NCI-H510A (cell line): ENCODE results near the gene ADGRB3.
"Not testable (repeated sequence)": the region's sequence is repeated elsewhere in the genome, so short reads cannot be mapped to it uniquely, and the experiment has no call there.

Experiments
- DNase-seq: peaks from one replicate; lab custom pipeline; 2025; lab: John Stamatoyannopoulos, UW

ADGRB3 gene

DNA sequence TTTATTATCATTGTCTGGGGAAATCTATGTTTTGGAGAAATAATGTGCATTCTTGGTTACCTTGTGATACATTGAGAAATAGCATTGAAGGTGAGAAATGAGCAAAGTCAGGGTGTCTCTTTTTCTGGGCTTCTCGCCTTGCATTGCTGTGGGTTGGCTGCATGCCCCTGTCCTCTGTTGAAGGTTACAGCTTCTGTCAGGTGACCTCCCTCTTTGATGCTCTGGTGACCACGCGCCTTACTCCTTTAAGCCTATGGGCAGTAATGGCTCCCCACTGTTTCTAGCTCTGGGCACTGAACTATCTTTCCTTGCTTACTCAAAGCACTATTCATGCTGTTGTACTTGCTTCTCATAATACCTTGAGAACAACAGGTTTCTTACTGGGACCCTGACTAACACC, 14.6 kb downstream of the ADGRB3 start:
- no peak for DNase-seq

DNA sequence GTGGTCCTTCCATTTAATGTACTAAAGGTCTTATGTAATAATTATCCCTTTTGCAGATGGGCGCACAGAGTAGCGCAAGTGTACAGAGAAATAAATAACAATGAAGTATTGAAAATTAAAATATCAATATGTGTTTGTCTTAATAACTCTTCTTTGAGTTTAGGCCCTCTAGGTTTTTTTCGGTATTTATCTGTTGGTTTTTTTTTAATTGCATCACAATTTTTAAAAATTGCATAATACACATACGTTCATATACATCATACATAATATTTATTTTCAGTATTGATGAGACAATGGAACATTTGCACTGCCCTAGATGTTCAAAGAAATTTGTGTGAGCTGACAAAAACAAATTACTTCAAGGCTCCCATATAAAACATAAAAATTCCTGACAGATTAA, 15.1 kb downstream of the ADGRB3 start:
- DNase-seq = no peak

- DNase-seq = no peak
Observed at GRCh38 chr6:68651011-68651985, 16.2 kb downstream of the ADGRB3 start.

DNA sequence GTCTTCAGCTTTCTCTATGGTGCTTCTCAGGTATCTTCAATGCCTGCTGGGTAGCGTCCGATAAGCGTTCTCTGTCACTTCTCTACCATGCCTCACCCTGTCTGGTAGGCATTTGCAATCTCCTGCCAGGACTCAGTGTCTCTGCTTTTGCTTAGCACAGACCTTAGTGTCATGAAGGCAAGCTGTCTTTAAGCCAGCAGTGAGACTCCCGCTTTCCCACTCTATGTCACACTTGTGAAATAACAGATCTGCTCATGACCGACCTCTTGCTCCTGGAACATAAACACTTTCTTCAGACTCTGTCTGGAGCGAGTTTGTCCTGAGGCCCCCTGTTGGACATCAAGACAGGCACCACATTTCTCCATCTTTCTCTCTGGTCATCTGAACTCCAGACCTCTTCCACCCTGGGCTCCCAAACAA, 17.0 kb downstream of the ADGRB3 start:
- no peak for DNase-seq

DNA sequence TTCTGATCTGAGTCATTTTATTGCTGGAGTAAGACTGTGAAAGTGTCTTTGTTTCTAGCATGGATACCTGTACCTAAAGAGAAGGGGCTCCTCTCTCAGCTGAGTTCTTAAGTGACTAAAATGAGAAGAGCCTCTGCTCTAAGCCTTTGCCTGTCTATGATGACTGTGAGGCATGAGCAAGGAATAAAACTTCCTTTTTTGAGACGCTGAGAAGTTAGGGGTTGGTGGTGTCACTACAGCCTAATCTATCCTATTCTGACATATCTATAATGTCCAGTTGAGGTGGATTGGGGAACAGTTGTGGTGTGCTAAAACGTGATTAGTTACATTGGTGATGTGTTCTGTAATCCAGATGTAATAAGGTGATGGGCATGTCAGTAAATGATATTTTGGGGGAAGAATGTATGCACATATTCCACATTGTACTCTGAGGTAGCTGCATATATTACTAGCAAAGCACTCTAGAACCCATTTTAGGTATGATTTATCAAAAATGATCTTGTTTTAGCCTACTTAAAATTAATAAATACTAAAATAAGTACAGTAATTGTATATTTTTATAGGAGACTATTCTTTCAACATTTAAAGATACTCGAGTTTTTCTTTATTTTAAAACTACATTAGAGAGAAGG, 18.1 kb downstream of the ADGRB3 start:
- no peak for DNase-seq

DNA sequence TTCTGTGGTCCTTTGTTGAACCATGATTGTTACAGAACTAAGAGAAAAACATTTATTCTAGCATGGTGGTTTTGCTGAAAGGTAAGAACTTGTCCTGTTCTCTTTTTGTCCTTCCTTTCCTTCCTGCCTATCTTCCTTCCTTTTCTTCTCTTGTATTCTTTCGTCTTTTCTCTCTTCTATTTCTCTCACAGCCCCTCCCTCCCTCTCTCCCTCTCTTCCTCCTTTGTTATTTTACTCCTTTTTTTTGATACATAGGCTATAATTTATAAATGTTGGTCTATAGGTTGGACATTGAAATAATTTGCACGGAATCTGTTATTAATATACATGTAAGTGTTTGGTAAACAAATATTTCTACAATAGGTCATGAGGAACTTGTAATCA, 18.6 kb downstream of the ADGRB3 start:
- DNase-seq = no peak

DNA sequence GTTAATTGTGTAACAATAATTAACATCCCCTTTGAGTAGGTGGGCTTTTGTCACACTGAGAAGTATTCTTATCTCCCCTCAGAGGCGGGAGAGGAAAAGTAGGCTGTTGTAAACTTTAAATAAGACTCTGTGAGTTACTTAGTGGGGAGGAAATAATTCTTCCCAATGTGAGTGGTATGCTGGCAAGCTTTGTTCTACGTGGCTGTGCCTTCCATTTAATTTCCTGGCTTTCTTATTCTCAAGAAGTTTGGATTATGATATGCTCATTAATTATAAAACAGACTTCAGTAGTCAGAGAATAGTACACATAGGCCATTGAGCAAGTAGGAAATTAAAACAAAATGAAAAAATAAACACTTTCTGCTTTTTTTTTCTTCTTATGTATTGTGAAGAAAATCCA, 19.1 kb downstream of the ADGRB3 start:
- no peak for DNase-seq

DNA sequence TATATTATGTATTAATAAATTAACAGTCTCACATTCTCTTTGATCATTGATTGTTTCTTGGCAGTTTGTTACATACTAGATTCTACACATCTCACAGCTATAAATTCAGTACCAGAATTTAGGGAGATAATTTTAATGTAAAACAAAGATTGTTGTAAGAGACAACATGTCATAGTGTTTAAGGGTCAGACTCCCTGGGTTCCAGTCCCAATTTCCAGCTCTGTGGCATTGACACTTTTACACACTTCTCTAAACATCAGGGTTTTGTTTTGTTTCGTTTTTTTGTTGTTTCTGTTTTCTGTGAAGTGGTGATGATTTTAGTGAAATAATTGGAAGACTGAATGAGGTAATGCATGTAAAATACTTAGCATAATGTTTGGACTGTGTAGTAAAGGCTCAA, 19.9 kb downstream of the ADGRB3 start:
- DNase-seq = no peak

DNA sequence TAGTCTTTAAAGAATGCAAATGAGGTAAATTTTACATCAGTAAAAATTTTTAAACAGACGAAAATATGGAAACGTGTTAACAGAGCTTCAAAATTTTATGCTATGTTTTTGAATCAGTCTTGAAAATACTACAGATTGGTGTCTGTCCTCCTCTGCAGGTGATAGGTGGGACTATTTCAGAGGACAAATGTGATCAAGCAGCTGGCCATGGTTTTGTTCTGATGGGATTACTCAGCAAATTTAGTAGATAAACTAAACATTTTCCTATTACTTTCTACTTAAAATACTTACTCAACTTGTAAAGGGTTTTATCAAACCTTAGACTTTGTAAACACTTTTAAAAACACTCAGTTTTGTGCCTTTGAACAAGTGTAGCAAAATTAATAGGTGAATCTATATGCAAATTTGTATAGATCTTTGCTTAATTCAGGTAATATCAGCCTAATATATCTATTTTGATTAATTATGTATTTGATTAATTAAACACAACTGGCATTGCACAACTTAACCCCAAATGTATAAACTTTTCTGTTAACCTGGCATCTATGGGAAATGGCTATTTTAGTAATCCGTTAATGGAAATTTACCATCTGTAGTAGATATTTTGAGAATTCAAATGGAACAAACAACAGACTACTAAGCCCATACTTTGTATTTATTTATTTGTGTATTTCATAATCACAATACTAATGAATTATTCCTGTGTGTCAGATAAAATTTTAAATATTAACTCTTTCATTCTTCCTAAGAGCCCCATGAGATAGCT, 22.5 kb downstream of the ADGRB3 start:
- no peak for DNase-seq

- DNase-seq = no peak
Observed at GRCh38 chr6:68658338-68658737, 23.3 kb downstream of the ADGRB3 start.

DNA sequence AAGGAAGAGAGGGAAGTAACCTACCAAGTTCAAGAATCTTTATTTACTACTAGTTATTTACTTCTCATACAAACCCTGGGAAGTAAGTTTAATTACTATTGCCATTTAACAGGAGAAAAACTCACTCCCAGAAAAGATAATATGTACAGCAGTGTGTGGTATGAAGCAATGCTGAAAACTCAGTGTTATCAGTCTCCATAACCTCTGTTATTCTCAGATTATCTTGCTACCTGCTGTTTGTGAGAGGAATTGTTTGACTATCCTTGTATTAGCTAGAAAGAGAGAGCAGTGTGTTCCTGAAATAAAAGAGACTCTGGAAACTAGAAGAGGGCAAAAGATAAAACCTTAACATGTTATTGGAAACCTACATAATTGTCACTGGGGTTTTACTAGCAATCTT, 38.2 kb downstream of the ADGRB3 start:
- no peak for DNase-seq

GRCh38 chr6:68675548-68675947, 40.5 kb downstream of the ADGRB3 start:
- DNase-seq = no peak

- not testable (repeated sequence) for DNase-seq
Observed at GRCh38 chr6:68676094-68676493, 41.0 kb downstream of the ADGRB3 start.

- DNase-seq = no peak
Observed at GRCh38 chr6:68677058-68677457, 42.0 kb downstream of the ADGRB3 start.

GRCh38 chr6:68679399-68679798, 44.3 kb downstream of the ADGRB3 start:
- no peak for DNase-seq

DNA sequence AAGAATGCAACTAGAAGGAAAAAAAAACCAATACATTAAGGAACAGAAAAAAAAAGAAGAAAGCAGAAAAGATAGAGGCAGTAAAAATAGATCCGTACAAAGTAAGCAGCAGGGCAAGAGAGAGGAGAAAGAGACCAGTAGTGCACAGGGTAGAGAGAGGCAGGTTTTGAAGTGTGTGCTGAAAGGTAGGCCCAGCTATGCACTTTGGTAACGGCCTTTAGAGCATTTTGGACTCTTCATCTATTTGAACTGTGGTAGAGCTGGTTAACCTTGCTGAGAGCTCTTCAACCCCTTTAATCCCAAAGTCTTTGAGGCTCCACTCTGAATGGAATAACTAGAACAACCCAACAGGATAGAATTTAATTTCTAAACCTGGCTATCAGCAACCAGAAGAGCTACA, 45.2 kb downstream of the ADGRB3 start:
- no peak for DNase-seq

DNA sequence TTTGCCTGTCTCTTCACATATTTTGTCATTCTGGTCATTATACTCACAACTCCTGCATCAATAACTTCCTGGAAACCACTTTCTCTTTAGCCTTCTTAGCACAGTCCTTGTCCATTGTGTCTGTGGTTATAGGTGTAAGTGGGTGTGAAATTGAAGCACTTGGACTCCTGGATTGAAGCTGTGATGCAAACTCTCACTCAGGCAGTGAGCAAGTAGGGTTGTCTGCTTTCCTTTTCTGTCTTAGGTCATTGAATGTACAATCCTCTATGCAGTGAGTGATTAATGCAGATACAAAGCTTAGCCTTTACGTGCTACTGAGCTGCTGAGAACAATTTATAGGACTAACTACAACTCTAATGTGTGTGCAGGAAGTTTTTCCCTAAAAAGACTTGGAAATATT, 54.8 kb downstream of the ADGRB3 start:
- DNase-seq = peak; percentile 31

- no peak for DNase-seq
Observed at GRCh38 chr6:68691120-68691519, 56.0 kb downstream of the ADGRB3 start.

DNA sequence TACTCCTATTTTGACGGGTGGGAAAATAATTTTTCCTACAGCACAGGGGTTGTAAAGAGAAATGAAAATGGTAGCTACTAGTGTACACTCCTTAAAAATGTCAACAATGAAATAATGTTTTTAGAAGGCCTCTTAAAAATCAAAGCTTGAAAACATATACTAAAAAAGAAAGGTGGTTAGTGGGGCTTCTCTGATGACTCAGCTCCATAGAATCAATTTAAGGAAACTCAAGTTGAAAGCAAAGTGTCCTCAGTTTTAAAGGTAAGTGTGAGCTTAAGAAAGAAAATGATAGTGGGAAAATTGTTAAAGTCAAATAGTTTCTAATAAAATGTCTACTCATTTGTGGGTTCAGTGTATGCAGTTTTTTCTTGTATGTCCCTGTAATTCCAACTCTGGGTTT, 58.2 kb downstream of the ADGRB3 start:
- DNase-seq = no peak

GRCh38 chr6:68695403-68695802, 60.3 kb downstream of the ADGRB3 start:
- DNase-seq = no peak

- DNase-seq = no peak
Observed at GRCh38 chr6:68695838-68696237, 60.8 kb downstream of the ADGRB3 start.

DNA sequence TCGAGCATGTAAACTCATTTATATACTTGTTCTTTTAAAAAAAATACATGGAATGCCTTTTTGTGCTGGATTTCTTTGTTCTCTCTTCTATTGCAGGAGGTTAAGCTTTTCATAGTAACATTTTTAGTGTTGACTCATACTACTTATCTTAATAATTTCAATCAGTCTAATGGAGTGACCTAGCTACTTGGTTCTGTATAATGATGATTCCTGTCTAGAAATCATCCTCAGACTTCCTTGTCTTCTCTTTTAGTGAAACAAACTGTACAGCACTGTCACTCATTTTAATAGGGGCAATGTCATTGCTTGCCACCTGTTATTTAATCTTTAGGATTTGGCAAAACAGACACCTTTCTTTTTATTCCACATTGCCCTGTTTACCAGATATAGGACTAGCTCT, 62.3 kb downstream of the ADGRB3 start:
- DNase-seq = no peak

DNA sequence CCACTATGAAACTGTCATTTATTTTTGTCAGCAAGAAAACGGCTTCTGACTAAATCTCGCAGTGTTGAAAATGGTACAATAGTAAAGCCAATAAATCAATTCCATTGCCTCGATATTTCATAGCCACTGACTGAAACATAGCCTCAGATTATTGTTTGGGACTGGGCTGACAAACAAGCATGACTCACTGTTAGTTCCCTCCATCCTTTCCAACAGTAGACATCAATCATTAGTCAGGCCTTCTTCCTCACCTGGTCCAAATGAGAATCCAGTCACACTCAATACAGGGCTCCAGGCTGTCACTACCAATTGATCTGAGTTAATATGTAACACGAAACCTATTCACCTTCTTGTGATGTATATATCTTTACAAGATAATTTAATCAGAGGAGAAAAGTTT, 66.1 kb downstream of the ADGRB3 start:
- DNase-seq = no peak
